ENCODE measurements around the gene IL17C. TPM values are rescaled to one million over a fixed set of nuclear protein-coding genes. Genes with fewer than 3 reads are reported as not detected.

The IL17C gene
- total RNA-seq, 4 donors from 2014 or later = not detected

DNA sequence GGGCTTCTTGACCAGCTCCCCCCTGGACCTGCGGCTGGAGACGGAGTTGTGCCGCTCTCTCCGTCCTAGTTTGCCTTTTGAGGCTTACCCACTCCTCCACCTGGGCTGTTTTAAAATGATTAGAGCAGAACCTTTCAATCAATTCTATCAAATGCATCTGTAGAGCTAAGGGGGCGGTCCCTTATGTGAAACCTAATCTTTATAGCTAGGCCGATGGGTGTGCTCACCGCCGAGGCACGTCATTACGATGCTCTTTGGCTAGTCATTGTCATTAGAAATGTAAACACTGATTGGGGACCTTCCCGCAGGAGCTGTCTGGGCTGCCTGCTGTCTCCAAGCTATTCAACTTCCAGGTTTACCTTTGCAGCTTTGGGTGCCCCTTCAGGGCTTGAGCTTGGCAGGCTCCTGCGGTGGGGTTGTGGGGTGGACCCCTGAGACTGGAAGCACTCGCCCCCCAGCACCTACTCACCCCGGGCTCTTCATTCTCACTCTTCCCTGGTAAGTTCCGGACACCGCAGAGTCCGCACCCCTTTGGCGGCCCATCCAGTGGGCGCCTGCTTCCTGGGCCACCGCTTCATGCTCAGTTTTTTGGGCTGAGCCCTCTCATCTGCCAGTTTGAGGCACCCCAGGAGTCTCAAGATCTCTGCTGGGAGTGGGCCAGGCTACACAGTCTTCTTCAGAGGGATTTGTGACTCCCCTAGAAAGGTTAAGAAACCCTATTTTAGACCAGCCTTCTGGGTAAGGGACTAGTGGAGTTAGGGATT, 20.9 kb upstream of the IL17C start:
- TF ChIP-seq CTCF (IDR thresholded peaks at IDR 0.05; ENCODE audit: low read depth) = no peak

DNA sequence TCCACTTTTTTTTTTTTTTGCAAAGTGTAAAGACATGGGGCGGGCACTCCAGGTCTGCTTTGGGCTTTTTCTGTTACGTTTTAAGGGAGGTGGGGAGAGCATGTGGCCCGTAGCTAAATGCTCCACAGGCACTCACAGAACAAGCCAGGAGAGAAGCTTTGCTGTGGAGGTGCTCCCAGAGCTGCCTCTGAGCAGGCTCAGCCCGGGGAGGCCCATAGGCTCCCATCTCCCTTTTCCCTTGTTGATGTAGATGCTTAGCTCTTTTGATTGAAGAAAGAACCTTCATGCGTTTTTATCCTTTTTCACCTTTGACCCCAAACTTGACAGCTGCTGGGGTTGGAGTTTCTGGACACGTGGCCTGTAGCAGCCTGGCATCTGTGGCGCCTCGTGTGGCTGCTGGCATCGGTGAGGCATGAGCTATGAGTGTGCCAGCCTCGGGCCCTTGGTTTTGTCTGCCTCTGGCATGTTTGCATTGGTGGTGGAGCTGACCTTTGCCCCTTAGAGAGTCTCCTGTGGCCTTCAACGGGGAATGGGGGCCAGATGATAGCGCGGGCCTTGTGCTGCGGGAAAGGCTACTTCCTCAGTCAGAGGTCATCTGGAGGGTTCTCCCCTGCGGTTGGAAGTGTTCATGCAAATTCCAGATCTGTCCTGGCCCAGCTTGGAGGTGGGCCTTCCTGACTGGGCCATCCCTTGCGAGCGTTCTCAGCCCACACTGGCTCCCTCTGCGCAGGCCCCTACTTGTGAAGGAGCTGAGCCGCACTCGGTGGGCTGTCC, 20.0 kb upstream of the IL17C start:
- TF ChIP-seq CTCF (IDR thresholded peaks at IDR 0.05; ENCODE audit: low read depth) = no peak

- no peak for TF ChIP-seq CTCF (IDR thresholded peaks at IDR 0.05; ENCODE audit: low read depth)
These were observed 19.3 kb upstream of the IL17C start for GRCh38 chr16:88618956-88619667.

DNA sequence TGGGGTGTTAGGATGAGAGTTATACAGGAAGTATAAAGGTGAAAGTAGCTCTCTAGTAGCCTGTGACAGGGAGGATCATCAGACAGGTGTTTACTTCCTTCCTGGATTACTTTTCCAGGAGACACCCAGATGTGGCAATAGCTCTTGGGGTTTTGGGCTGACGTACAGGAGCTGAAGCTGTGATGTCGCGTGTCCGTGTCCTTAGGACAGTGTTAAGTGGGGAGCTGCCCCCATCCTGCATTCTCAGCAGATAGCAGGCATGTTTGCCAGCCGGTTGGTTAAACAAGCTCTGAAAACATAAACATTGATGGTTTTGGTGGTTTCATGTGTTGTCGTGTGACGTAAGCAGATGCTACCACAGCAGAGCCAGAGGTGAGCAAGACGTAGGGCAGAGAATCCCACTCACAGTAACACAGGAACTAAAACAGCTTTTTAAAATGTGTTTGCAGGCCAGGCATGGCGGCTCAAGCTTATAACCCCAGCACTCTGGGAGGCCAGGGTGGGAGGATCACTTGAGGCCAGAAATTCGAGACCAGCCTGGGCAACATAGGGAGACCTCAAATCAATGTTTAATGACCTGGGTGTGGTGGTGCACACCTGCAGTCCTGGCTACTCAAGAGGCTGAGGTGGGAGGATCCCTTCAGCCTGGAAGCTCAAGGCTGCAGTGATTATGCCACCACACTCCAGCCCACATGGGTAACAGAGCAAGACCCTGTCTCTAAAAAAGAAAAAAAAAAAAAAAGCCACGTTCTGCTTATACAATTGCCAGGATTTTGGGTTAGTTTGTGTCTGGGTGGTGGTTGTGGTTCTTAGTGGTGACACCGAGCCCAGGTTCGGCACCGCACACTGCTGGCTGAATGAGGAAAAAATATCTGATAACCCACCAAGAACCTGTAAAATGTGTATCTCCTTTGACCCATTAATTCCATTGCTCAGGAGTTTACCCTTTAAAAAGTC, 18.2 kb upstream of the IL17C start:
- TF ChIP-seq CTCF (IDR thresholded peaks at IDR 0.05; ENCODE audit: low read depth) = no peak

- no peak for TF ChIP-seq CTCF (IDR thresholded peaks at IDR 0.05; ENCODE audit: low read depth)
These were observed 16.2 kb upstream of the IL17C start for GRCh38 chr16:88622125-88622524.

- no peak for TF ChIP-seq CTCF (IDR thresholded peaks at IDR 0.05; ENCODE audit: low read depth)
These were observed 15.5 kb upstream of the IL17C start for GRCh38 chr16:88622866-88623265.
